Suprapubic skin (tissue), 4 donors: ENCODE measurements around the gene APOB. TPM values are rescaled to one million over a fixed set of nuclear protein-coding genes. Genes with fewer than 3 reads are reported as not detected.

Experiments
- DNase-seq, 2 donors: peaks; one replicate each; pipeline ENCODE4 v3.0.0-alpha.2; 2019; ENCODE audit warnings: low spot score in 2 of 2
- H3K27ac ChIP-seq: fragments of 200-600 bp; sonication (generic); one replicate; pipeline ENCODE4 v1.5.1; 2019
- H3K27me3 ChIP-seq: fragments of 200-600 bp; sonication (generic); one replicate; pipeline ENCODE4 v1.5.1; 2019
- H3K36me3 ChIP-seq: fragments of 200-600 bp; sonication (generic); one replicate; pipeline ENCODE4 v1.5.1; 2019
- H3K4me1 ChIP-seq: fragments of 200-600 bp; sonication (generic); one replicate; pipeline ENCODE4 v1.5.1; 2019
- H3K4me3 ChIP-seq: fragments of 200-600 bp; sonication (generic); one replicate; pipeline ENCODE4 v1.5.1; 2019; ENCODE audit warnings: mild to moderate bottlenecking
- H3K9me3 ChIP-seq: fragments of 200-600 bp; sonication (generic); one replicate; pipeline ENCODE4 v1.5.1; 2019
- EP300 ChIP-seq: sonication (generic); formaldehyde crosslinking; IDR thresholded peaks from one replicate; pipeline ENCODE4 v1.6.1; 2017; ENCODE audit warnings: antibody characterized with exemption
- POLR2A ChIP-seq, 2 donors: fragments of 450-650 bp; IDR thresholded peaks; one replicate each; pipeline ENCODE4 v1.6.1; 2017; ENCODE audit warnings: antibody characterized with exemption in 2 of 2, mild to moderate bottlenecking in 2 of 2, moderate library complexity in 2 of 2
- POLR2AphosphoS5 ChIP-seq, 3 donors: sonication (generic); formaldehyde crosslinking; IDR thresholded peaks; one replicate each; pipeline ENCODE4 v1.6.1; 2017; ENCODE audit warnings: antibody characterized with exemption in 3 of 3
- WGBS: methylation state at CpG from one replicate; pipeline ENCODE4 v1.1.5; 2018; 5-methylcytosine and 5-hydroxymethylcytosine counted together
- total RNA-seq, 4 donors: library from RNA; depleted of rRNA; stranded (reverse); fragments of >200 nt; gene quantifications; one replicate each; pipeline ENCODE4 v1.1.0, GENCODE V29; 2016
- TF ChIP-seq, protein P1 (sequence below), 2 donors: fragments of 200-600 bp in 1 of 2; fragments of 450-650 bp in 1 of 2; sonication (generic) in 1 of 2; IDR thresholded peaks; one replicate each; pipeline ENCODE4 v1.5.1; 2016 to 2019; ENCODE audit warnings: antibody characterized with exemption in 2 of 2, mild to moderate bottlenecking in 1 of 2, moderate library complexity in 1 of 2

Gene APOB
- total RNA-seq, 4 donors from 2014 or later, result 0.55 to 5.6 (median 3.4) TPM

GRCh38 chr2:21005700-21006422, 38.0 kb downstream of the APOB start:
- H3K27me3 ChIP-seq, result peaks cover 3% of the 10 kb centered on the region
- no peaks in the 10 kb centered on the region for H3K4me1 ChIP-seq
- no peaks in the 10 kb centered on the region for H3K9me3 ChIP-seq
- TF ChIP-seq, protein P1, sequence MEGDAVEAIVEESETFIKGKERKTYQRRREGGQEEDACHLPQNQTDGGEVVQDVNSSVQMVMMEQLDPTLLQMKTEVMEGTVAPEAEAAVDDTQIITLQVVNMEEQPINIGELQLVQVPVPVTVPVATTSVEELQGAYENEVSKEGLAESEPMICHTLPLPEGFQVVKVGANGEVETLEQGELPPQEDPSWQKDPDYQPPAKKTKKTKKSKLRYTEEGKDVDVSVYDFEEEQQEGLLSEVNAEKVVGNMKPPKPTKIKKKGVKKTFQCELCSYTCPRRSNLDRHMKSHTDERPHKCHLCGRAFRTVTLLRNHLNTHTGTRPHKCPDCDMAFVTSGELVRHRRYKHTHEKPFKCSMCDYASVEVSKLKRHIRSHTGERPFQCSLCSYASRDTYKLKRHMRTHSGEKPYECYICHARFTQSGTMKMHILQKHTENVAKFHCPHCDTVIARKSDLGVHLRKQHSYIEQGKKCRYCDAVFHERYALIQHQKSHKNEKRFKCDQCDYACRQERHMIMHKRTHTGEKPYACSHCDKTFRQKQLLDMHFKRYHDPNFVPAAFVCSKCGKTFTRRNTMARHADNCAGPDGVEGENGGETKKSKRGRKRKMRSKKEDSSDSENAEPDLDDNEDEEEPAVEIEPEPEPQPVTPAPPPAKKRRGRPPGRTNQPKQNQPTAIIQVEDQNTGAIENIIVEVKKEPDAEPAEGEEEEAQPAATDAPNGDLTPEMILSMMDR (IDR thresholded peaks at IDR 0.05), result no peak
- no peak for TF ChIP-seq POLR2A (IDR thresholded peaks at IDR 0.05)
- no peak for TF ChIP-seq POLR2AphosphoS5 (IDR thresholded peaks at IDR 0.05)
- no peak for TF ChIP-seq EP300
- DNase-seq, result no peak
- no peak overlapping the region for H3K4me3 ChIP-seq
- no peaks in the 10 kb centered on the region for H3K36me3 ChIP-seq
- no peak overlapping the region for H3K27ac ChIP-seq
- WGBS, result 84% methylated on average over 9 of the region's 9 CpGs

DNA sequence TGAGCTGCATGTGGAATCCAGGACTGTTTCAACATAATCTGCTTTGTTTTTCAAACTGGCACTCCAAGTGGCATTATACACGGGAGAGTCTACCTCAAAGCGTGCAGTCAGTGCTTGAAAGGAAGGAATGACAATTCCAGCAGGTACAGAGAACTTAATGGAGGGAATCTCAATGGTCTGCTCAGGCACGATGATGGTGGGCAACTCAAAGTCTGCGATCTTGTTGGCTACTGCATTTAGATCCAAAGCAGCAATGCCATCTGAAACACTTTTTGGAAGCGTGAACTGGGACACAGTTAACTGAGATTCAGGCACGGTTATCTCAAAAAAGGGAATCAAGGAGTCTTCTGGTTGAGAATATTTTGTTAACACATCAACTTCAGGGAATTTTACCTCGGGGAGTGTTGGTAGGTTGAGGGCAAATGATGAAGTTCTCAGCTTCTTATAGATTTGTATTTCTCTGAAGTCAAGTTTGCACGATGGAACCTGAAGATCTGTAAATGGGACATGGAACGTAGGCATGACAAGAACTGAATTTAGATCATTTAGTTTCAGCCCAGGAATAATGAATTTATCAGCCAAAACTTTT, 38.7 kb downstream of the APOB start:
- Histone ChIP-seq H3K27ac (no peak overlapping the region), H3K4me1 (no peaks in the 10 kb centered on the region), H3K27me3 (peaks cover 3% of the 10 kb centered on the region), H3K4me3 (no peak overlapping the region), H3K9me3 (no peaks in the 10 kb centered on the region), H3K36me3 (no peaks in the 10 kb centered on the region)
- 91% methylated on average over 9 of the region's 9 CpGs for WGBS
- no peak for TF ChIP-seq POLR2A (IDR thresholded peaks at IDR 0.05)
- no peak for TF ChIP-seq POLR2AphosphoS5 (IDR thresholded peaks at IDR 0.05)
- TF ChIP-seq, protein P1 (IDR thresholded peaks at IDR 0.05), result no peak
- no peak for TF ChIP-seq EP300
- no peak for DNase-seq

- no peak for TF ChIP-seq EP300
- TF ChIP-seq POLR2A (IDR thresholded peaks at IDR 0.05), result no peak
- TF ChIP-seq, protein P1 (IDR thresholded peaks at IDR 0.05), result no peak
- no peak for TF ChIP-seq POLR2AphosphoS5 (IDR thresholded peaks at IDR 0.05)
These were observed 39.7 kb downstream of the APOB start for GRCh38 chr2:21004181-21004572.

DNA sequence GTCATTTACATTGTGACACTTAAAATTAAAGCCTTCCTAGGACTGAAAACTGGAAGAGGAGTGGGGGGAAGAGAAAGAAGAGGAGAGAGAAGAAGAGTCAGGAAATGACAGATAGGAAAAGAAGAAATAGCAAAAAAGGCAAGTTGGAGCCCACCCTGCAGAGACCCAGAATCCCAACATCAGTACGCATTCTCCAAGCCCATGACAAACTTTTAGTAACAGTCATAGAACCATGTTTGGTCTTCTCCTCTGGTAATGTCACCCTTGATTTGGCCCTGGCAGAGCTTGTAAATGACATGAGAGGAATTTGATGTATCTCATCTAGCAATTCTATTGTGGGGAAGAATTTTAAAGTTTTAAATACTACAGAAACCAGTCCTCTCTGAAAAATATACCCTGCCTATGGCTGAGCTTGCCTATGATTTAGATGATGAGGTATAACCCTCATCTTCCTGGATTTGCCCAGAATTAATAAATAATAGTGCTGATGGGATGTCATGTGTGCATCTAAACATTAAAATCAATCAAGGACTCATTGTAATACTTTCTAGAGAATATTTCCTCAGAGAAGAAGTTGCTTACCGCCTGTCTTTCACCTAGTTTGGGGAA, 40.2 kb downstream of the APOB start:
- 92% methylated on average over 2 of the region's 2 CpGs for WGBS
- Histone ChIP-seq H3K4me1 (no peaks in the 10 kb centered on the region), H3K4me3 (no peak overlapping the region), H3K9me3 (no peaks in the 10 kb centered on the region), H3K36me3 (no peaks in the 10 kb centered on the region), H3K27me3 (peaks cover 3% of the 10 kb centered on the region), H3K27ac (no peak overlapping the region)
- no peak for DNase-seq
- TF ChIP-seq EP300 (no peak), POLR2A (IDR thresholded peaks at IDR 0.05) (no peak)

More at GRCh38 chr2:21004181-21004572, 39.7 kb downstream of the APOB start:
- Histone ChIP-seq H3K9me3 (no peaks in the 10 kb centered on the region), H3K36me3 (no peaks in the 10 kb centered on the region), H3K4me1 (no peaks in the 10 kb centered on the region), H3K27ac (no peak overlapping the region), H3K4me3 (no peak overlapping the region), H3K27me3 (peaks cover 3% of the 10 kb centered on the region)
- 94% methylated on average over 10 of the region's 10 CpGs for WGBS
- DNase-seq, result no peak

GRCh38 chr2:21002814-21003192, 41.1 kb downstream of the APOB start:
- no peak for DNase-seq
- no peaks in the 10 kb centered on the region for H3K36me3 ChIP-seq
- no peak overlapping the region for H3K4me3 ChIP-seq
- TF ChIP-seq POLR2A (IDR thresholded peaks at IDR 0.05) (no peak), EP300 (no peak), POLR2AphosphoS5 (IDR thresholded peaks at IDR 0.05) (no peak)
- TF ChIP-seq, protein P1 (IDR thresholded peaks at IDR 0.05), result no peak
- 82% methylated on average over 4 of the region's 4 CpGs for WGBS
- H3K27me3 ChIP-seq, result peaks cover 3% of the 10 kb centered on the region
- H3K9me3 ChIP-seq, result no peaks in the 10 kb centered on the region
- H3K4me1 ChIP-seq, result no peaks in the 10 kb centered on the region
- H3K27ac ChIP-seq, result no peak overlapping the region
